ENCODE measurements around the gene SP110.
"Not testable (repeated sequence)": the region's sequence is repeated elsewhere in the genome, so short reads cannot be mapped to it uniquely, and the experiment has no call there.

The SP110 gene

DNA sequence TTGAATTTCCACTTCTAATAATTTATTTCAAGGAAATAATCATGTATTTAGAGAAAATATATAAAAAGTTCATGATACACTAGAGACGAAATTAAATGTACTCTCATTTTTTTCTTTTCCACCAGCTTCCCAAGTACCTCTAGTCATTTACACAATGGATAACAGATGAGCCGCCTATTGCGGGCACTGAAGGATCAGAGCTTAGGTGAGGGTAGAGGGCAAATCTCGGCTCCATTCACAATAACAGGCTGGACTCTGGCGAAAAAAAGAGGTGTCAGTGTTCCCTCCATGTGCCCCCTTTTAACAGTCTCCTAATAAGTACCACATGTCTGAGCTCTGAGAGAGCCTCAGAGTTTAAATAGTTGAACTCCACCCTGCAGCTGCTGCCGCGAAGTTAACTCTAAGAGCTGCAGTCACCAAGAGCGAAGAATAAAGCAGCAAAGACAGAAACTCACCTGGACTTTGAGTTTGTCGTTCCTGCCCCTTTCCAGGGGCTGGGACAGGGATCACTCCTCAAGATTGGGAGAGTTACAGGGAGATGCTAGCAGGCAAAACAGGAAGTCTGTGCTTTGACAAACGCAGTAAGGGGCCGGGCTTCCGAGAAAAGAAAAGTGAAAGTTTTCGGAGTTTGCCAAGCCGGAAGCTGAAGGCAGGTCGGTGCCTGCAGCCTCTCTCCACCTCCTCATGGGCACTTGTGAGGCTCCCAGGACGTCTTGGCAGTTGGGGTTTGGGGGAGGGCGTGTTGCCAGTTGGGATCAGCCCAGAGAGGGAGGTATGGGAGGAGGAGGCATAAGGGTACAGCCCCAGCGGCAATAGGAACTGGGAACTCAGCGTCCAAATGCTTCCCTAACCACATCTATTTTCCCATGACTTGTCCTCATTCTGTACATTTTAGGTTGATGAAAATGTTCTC is at the start of gene SP110:
Gene SP110 (minus strand): TSS at position 566 of the 913 bp plus-strand sequence. CDS start 3,057 bp downstream, outside the sequence.
- peak within 1 kb of the TSS; percentile 98 for H3K4me3 Mint-ChIP-seq
- ATAC-seq: peak; percentile 88
- no peaks in the 10 kb centered on the region for H3K27me3 Mint-ChIP-seq
- H3K27ac Mint-ChIP-seq: peak within 1 kb of the TSS; percentile 96
- H3K9me3 Mint-ChIP-seq: no peaks in the 10 kb centered on the region
- H3K36me3 Mint-ChIP-seq: peaks cover 21% of the 10 kb centered on the region
- peaks cover 84% of the 10 kb centered on the region for H3K4me1 Mint-ChIP-seq

DNA sequence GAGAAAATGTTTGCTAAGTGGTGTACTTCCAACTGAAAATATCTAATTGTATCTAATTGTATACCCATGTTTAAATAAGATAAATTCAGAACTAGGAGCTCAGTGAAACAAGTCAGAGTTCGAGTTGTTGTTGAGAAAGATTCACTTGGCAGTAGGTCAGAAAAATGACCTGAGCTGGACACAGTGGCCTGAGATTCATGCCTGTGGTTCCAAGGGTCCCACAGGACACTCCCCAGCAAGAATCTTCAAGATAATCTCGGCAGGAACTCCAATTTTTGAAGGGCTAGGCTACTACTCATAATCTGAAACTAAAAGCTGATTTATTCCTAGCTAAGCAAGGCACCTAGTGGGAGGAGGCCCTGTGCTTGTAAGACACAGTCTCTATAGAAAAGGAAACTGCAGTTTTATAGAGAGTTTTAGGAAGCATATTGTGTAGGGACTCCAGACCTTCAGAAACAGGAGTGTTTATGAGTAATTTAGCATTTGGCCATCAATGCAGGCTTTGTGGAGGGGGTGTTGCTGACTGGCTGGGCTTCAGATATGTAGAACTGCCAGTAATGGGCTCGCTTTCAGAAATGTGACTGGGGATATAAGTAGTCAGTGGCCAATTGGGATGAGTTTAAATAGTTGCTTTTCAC is 48.9 kb upstream of the SP110 start:
- Mint-ChIP-seq H3K27ac (peak overlapping the region; percentile 87), H3K27me3 (no peaks in the 10 kb centered on the region), H3K4me3 (peak overlapping the region; percentile 59), H3K4me1 (peaks cover 87% of the 10 kb centered on the region), H3K36me3 (peaks cover 72% of the 10 kb centered on the region), H3K9me3 (peaks cover 2% of the 10 kb centered on the region)
- peak; percentile 64 for ATAC-seq

DNA sequence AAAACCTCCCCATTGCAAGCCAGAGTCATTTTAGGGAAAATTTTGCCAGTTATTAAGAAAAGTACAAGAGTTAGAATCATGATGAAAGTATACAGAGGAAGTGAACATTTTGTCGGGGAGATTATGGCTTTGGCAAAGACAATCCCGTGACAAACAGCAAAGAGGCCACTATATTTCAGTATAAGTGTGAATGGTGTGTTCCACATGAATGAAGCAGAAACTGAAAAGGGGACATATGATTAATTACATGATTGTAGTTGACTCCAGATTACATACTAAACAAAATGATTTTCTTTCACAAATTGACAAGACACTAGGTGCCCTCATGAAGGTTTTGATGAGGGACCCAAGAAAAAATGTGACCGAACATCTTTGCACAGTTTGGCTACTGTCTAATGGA is 47.8 kb upstream of the SP110 start:
- peaks cover 96% of the 10 kb centered on the region for H3K4me1 Mint-ChIP-seq
- H3K4me3 Mint-ChIP-seq: peak overlapping the region; percentile 35
- no peaks in the 10 kb centered on the region for H3K9me3 Mint-ChIP-seq
- peak overlapping the region; percentile 87 for H3K27ac Mint-ChIP-seq
- H3K27me3 Mint-ChIP-seq: no peaks in the 10 kb centered on the region
- H3K36me3 Mint-ChIP-seq: peaks cover 72% of the 10 kb centered on the region
- peak; percentile 90 for ATAC-seq

DNA sequence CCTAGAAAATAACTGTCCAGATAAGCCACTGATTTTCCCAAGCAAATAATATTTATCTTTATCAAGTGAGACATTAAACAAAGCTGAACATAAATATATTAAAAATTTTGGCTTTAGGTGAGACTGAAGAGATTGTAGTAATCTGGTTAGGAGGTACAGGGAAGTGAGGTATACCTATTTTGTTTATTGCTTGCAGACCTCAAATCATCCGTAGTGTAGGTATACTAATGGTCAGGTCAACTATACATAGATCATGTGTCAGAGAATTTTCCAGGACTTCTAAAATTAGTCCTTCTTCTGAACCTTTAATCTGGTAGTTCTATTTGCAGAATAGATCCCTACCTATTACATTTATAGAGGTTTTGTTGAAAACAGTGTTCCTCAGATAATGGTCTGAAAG is 47.3 kb upstream of the SP110 start:
- Mint-ChIP-seq H3K27me3 (no peaks in the 10 kb centered on the region), H3K36me3 (peaks cover 72% of the 10 kb centered on the region), H3K4me3 (no peak overlapping the region), H3K27ac (peak overlapping the region; percentile 87), H3K4me1 (peaks cover 98% of the 10 kb centered on the region), H3K9me3 (peaks cover 3% of the 10 kb centered on the region)
- peak; percentile 58 for ATAC-seq

- H3K27ac Mint-ChIP-seq: peak overlapping the region; percentile 87
- peaks cover 100% of the 10 kb centered on the region for H3K4me1 Mint-ChIP-seq
- no peak overlapping the region for H3K4me3 Mint-ChIP-seq
- peak; percentile 35 for ATAC-seq
- peaks cover 72% of the 10 kb centered on the region for H3K36me3 Mint-ChIP-seq
- no peaks in the 10 kb centered on the region for H3K27me3 Mint-ChIP-seq
- H3K9me3 Mint-ChIP-seq: peaks cover 3% of the 10 kb centered on the region
Observed at GRCh38 chr2:230266638-230267037, 46.9 kb upstream of the SP110 start.

- not testable (repeated sequence) for H3K27me3 Mint-ChIP-seq, H3K4me3 Mint-ChIP-seq, ATAC-seq
- Mint-ChIP-seq H3K36me3 (peaks cover 72% of the 10 kb centered on the region), H3K4me1 (peaks cover 100% of the 10 kb centered on the region), H3K27ac (peak overlapping the region; percentile 87), H3K9me3 (peaks cover 16% of the 10 kb centered on the region)
Observed at GRCh38 chr2:230264945-230265344, 45.2 kb upstream of the SP110 start.

- Mint-ChIP-seq H3K4me1 (peaks cover 87% of the 10 kb centered on the region), H3K4me3 (peak overlapping the region; percentile 54), H3K9me3 (peaks cover 16% of the 10 kb centered on the region), H3K27me3 (no peaks in the 10 kb centered on the region), H3K36me3 (peaks cover 68% of the 10 kb centered on the region), H3K27ac (peak overlapping the region; percentile 87)
- ATAC-seq: no peak
Observed at GRCh38 chr2:230262246-230262645, 42.5 kb upstream of the SP110 start.

DNA sequence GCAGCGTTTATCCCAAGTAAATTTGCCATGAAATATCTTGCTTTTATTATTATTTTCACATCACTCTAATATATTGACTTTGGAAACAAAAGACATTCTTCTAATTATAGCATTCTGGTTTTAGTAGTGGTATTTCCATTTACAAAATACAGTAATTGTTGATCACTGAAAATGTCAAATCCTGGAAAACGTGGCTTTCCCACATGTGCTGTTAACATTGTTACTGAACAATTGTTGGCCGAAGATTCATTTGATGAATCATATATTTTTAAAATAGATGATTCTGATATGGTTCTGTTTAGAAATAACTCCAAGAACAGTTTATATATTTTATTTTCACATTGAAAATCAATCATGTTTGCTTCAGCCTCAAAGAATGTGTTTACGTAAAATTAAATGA is 38.7 kb upstream of the SP110 start:
- H3K9me3 Mint-ChIP-seq: peaks cover 16% of the 10 kb centered on the region
- peaks cover 45% of the 10 kb centered on the region for H3K36me3 Mint-ChIP-seq
- no peaks in the 10 kb centered on the region for H3K27me3 Mint-ChIP-seq
- no peak overlapping the region for H3K4me3 Mint-ChIP-seq
- ATAC-seq: no peak
- peaks cover 58% of the 10 kb centered on the region for H3K4me1 Mint-ChIP-seq
- H3K27ac Mint-ChIP-seq: peak overlapping the region; percentile 78

- peak; percentile 53 for ATAC-seq
- Mint-ChIP-seq H3K27ac (peak overlapping the region; percentile 78), H3K4me3 (peak overlapping the region; percentile 39)
Observed at GRCh38 chr2:230256733-230257332, 37.0 kb upstream of the SP110 start.

DNA sequence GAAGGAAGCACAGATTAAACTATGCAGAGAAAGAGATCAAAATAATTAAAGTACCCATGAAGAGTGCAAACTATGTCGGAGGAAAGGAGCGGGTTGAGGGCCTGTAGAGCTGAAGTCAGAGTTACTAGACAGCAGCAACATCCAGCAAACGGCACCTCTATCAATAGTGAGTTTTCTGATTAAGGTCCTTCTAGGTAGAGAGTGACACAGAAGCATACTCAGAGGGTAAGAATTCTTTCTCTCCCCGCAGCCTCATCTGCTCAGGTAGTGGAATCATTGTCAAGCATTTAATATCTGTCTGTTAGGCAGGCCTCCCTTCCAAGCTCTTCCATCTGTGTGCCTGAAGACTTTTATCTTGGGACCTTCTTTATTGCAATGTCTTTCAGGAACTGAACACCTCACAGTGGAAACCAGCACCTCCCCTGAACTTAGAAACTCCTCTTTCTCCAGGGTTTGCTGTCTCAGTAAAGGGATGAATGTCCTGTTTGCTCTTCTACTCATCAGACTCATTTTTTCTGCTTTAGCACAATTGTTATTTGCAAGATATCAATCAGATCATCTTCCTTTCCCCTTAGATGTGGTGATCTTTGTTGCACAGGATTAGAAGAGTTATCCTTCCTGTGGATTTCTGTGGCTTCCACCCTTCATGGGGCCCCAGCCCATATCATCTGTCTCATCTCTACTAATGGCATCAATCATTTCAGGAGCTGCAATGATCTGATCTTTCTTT is 34.5 kb upstream of the SP110 start:
- peaks cover 20% of the 10 kb centered on the region for H3K4me1 Mint-ChIP-seq
- no peaks in the 10 kb centered on the region for H3K9me3 Mint-ChIP-seq
- H3K27ac Mint-ChIP-seq: no peak overlapping the region
- no peak for ATAC-seq
- H3K27me3 Mint-ChIP-seq: no peaks in the 10 kb centered on the region
- no peak overlapping the region for H3K4me3 Mint-ChIP-seq
- H3K36me3 Mint-ChIP-seq: peaks cover 5% of the 10 kb centered on the region

More at GRCh38 chr2:230256733-230257332, 37.0 kb upstream of the SP110 start:
- Mint-ChIP-seq H3K27me3 (no peaks in the 10 kb centered on the region), H3K9me3 (peaks cover 13% of the 10 kb centered on the region), H3K4me1 (peaks cover 41% of the 10 kb centered on the region), H3K36me3 (peaks cover 28% of the 10 kb centered on the region)

DNA sequence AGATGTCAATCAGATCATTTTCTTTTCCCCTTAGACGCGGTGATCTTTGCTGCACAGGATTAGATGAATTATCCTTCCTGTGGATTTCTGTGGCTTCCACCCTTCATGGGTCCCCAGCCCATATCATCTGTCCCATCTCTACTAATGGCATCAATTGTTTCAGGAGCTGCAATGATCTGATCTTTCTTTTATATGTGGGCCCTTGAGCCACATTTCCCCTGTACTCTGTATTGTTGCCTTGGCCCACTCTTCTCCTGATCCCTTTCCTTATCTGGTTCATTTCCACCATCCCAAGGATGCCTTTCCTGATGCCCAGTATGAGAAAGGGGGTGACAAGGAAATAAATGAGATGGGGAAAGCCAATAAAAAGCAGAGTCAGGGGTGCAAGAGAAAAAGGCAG is 30.4 kb upstream of the SP110 start:
- H3K9me3 Mint-ChIP-seq: no peaks in the 10 kb centered on the region
- no peak overlapping the region for H3K4me3 Mint-ChIP-seq
- no peak for ATAC-seq
- H3K27ac Mint-ChIP-seq: no peak overlapping the region
- no peaks in the 10 kb centered on the region for H3K4me1 Mint-ChIP-seq
- H3K27me3 Mint-ChIP-seq: no peaks in the 10 kb centered on the region
- H3K36me3 Mint-ChIP-seq: no peaks in the 10 kb centered on the region

GRCh38 chr2:230246206-230246605 is 26.4 kb upstream of the SP110 start:
- H3K9me3 Mint-ChIP-seq: no peaks in the 10 kb centered on the region
- ATAC-seq: no peak
- no peaks in the 10 kb centered on the region for H3K27me3 Mint-ChIP-seq
- peaks cover 22% of the 10 kb centered on the region for H3K36me3 Mint-ChIP-seq
- H3K4me1 Mint-ChIP-seq: peaks cover 18% of the 10 kb centered on the region
- no peak overlapping the region for H3K4me3 Mint-ChIP-seq
- H3K27ac Mint-ChIP-seq: no peak overlapping the region

DNA sequence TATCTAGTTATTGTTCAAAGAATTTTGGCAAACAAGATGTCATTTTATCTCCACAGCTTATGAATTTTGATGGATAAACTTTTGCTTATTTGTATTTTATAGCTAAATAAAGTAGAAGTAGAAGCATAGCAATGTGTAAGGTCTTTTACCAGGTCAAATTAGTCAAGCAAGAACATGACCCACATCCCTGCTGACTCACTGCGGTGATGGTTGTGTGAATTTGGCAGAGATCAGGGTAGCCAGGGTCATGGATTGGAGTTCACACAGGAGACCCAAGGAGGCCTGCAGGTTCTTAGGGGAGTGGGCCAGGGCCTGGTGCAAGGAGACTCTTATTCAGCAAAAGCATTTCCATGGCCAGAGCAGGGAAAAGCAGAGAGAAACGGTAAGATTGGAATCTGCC is 24.4 kb upstream of the SP110 start:
- Mint-ChIP-seq H3K9me3 (no peaks in the 10 kb centered on the region), H3K27ac (no peak overlapping the region), H3K27me3 (no peaks in the 10 kb centered on the region), H3K36me3 (peaks cover 38% of the 10 kb centered on the region), H3K4me3 (no peak overlapping the region), H3K4me1 (peaks cover 19% of the 10 kb centered on the region)
- no peak for ATAC-seq

DNA sequence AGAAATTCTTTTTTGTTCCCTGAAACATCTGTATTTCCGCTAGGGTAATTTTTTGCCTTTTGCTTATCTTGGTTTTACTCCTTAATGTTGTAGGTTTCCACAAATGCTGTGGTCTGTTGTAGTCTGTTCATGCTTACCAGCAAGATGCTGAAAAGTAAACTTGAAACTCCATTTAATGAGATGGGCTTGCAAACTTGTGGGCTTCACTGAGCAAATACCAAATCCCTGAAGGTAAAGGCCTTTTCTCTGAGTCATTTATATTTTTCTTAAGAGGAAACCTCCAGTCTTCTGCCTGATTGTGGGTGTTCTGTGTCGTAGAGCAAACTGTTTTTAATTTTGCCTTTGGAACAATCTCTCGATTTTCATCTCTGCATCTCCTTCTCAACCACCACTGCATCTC is 15.1 kb upstream of the SP110 start:
- peaks cover 5% of the 10 kb centered on the region for H3K9me3 Mint-ChIP-seq
- ATAC-seq: peak; percentile 88
- no peaks in the 10 kb centered on the region for H3K27me3 Mint-ChIP-seq
- peaks cover 68% of the 10 kb centered on the region for H3K36me3 Mint-ChIP-seq
- peak overlapping the region; percentile 80 for H3K27ac Mint-ChIP-seq
- H3K4me3 Mint-ChIP-seq: peak overlapping the region; percentile 70
- peaks cover 63% of the 10 kb centered on the region for H3K4me1 Mint-ChIP-seq

All from stimulated activated memory B cell treated with anti-CD40 and anti-IgM and Interleukin-4, amounts not matched to agents 10 μg/mL and 1 μg/mL and 100 μg/mL, for 72 hours (primary cell).